B cell (primary cell): ENCODE measurements around the gene DDA1. TPM values are rescaled to one million over a fixed set of nuclear protein-coding genes. Genes with fewer than 3 reads are reported as not detected.
A peak's percentile ranks its signal among the peaks of the same experiment; 100 is the strongest.

Source experiments
- ATAC-seq: fragments of 200-7000 bp; cut with Tn5 transposase; one replicate; pipeline ENCODE4 v1.10.0; 2021; ENCODE audit warnings: low read depth, mild to moderate bottlenecking, moderate number of reproducible peaks, moderate library complexity
- CTCF ChIA-PET: fragments of 350-600 bp; sonication (Branson Sonifier 250); formaldehyde crosslinking; loops from one replicate; lab custom pipeline; 2021; ENCODE audit warnings: antibody characterized with exemption, inconsistent platforms; lab: Charles Lee
- POLR2A ChIA-PET: fragments of 350-600 bp; sonication (Branson Sonifier 250); formaldehyde crosslinking; loops from one replicate; lab custom pipeline; 2021; ENCODE audit warnings: antibody characterized with exemption; lab: Charles Lee
- DNase-seq: peaks from one replicate; pipeline ENCODE4 v3.0.0; 2013
- H2AFZ ChIP-seq: 2 replicates; pipeline ENCODE4 v1.6.1; 2012; ENCODE audit warnings: mild to moderate bottlenecking, low read depth, low read length; ENCODE audit not compliant: insufficient read depth, poor library complexity, severe bottlenecking
- H3K27ac ChIP-seq, 2 donors: 1 replicate in 1 of 2; 2 replicates in 1 of 2; pipeline ENCODE4 v1.5.1; 2012 to 2013; ENCODE audit warnings: low read length in 2 of 2, mild to moderate bottlenecking in 2 of 2, moderate library complexity in 1 of 2
- H3K27me3 ChIP-seq, 4 experiments: fragments of 200-600 bp in 1 of 4; sonication (generic) in 1 of 4; replicated peaks in 1 of 4; 1 replicate in 2 of 4; 2 replicates in 2 of 4; pipeline versions ENCODE4 v1.6.1 to v1.7.0; 2013 to 2016; ENCODE audit warnings: low read length in 3 of 4, mild to moderate bottlenecking in 2 of 4, mixed read lengths in 1 of 4, moderate library complexity in 1 of 4; ENCODE audit not compliant: insufficient read depth in 4 of 4, control insufficient read depth in 3 of 4; ENCODE audit errors: control extremely low read depth in 1 of 4
- H3K36me3 ChIP-seq, 2 experiments: replicated peaks in 1 of 2; 1 replicate in 1 of 2; 2 replicates in 1 of 2; pipeline versions ENCODE4 v1.6.1 to v1.7.1; 2013; ENCODE audit warnings: low read length in 1 of 2; ENCODE audit not compliant: insufficient read depth in 2 of 2, control insufficient read depth in 1 of 2; ENCODE audit errors: control extremely low read depth in 1 of 2, extremely low read depth in 1 of 2
- H3K4me1 ChIP-seq, 2 donors: fragments of 200-600 bp in 1 of 2; sonication (generic) in 1 of 2; 1 replicate in 1 of 2; 2 replicates in 1 of 2; pipeline versions ENCODE4 v1.5.1 to v1.6.1; 2013 to 2017; ENCODE audit warnings: low read length in 2 of 2; ENCODE audit not compliant: control insufficient read depth in 2 of 2, insufficient read depth in 2 of 2
- H3K4me2 ChIP-seq: replicated peaks from 2 replicates; pipeline ENCODE3; 2012; ENCODE audit warnings: mild to moderate bottlenecking, low read depth, low read length; ENCODE audit not compliant: poor library complexity, severe bottlenecking
- H3K4me3 ChIP-seq, 5 experiments: fragments of 200-600 bp in 1 of 5; sonication (generic) in 1 of 5; 1 replicate in 3 of 5; 2 replicates in 2 of 5; pipeline versions ENCODE4 v1.5.1 to v1.7.0; 2011 to 2016; ENCODE audit warnings: low read length in 4 of 5, mild to moderate bottlenecking in 4 of 5, low read depth in 2 of 5, control low read depth in 1 of 5, moderate library complexity in 1 of 5; ENCODE audit not compliant: insufficient read depth in 1 of 5; ENCODE audit errors: control extremely low read depth in 1 of 5, extremely low read depth in 1 of 5
- H3K79me2 ChIP-seq: fragments of 200-600 bp; sonication (generic); one replicate; pipeline ENCODE4 v1.6.0; 2016; ENCODE audit warnings: low read length; ENCODE audit not compliant: control insufficient read depth, insufficient read depth
- H3K9ac ChIP-seq: fragments of 200-600 bp; sonication (generic); 2 replicates; pipeline ENCODE4 v1.6.1; 2017; ENCODE audit warnings: mild to moderate bottlenecking, low read length, moderate library complexity
- H3K9me3 ChIP-seq, 3 donors: one replicate each; pipeline versions ENCODE4 v1.6.1 to v1.7.1; 2013; ENCODE audit warnings: low read length in 2 of 3; ENCODE audit not compliant: control insufficient read depth in 2 of 3, insufficient read depth in 1 of 3; ENCODE audit errors: control extremely low read depth in 1 of 3
- H4K20me1 ChIP-seq: 2 replicates; pipeline ENCODE4 v1.6.0; 2012; ENCODE audit warnings: mild to moderate bottlenecking, low read length; ENCODE audit not compliant: insufficient read depth, control insufficient read depth, poor library complexity, severe bottlenecking
- H3K27ac Mint-ChIP-seq: one replicate; pipeline ENCODE4 v1.8.0; 2021; ENCODE audit warnings: mixed read lengths
- H3K27me3 Mint-ChIP-seq: one replicate; pipeline ENCODE4 v1.8.0; 2021; ENCODE audit warnings: mixed read lengths
- H3K4me1 Mint-ChIP-seq: one replicate; pipeline ENCODE4 v1.8.0; 2021; ENCODE audit warnings: mixed read lengths
- H3K4me3 Mint-ChIP-seq: one replicate; pipeline ENCODE4 v1.8.0; 2021; ENCODE audit warnings: mixed read lengths
- H3K9me3 Mint-ChIP-seq: one replicate; pipeline ENCODE4 v1.8.0; 2022; ENCODE audit warnings: mixed read lengths; ENCODE audit not compliant: insufficient read depth
- EZH2 ChIP-seq: IDR thresholded peaks from 2 replicates; pipeline ENCODE4 v1.6.1; 2012; ENCODE audit warnings: borderline replicate concordance, low read depth, mild to moderate bottlenecking, moderate library complexity, low read length; ENCODE audit not compliant: insufficient read depth, poor library complexity, severe bottlenecking
- WGBS: methylation state at CpG from one replicate; pipeline ENCODE4 v1.1.5; 2013; ENCODE audit warnings: missing lambda C conversion rate; ENCODE audit not compliant: insufficient coverage; 5-methylcytosine and 5-hydroxymethylcytosine counted together
- intact Hi-C: fragments of 100-400 bp; cut with micrococcal nuclease; formaldehyde crosslinking; loops from one replicate; pipeline ENCODE4 v1.10.0; 2022
- polyA plus RNA-seq: library from polyadenylated mRNA; depleted of rRNA; stranded (reverse); fragments of >200 nt; gene quantifications from 2 replicates; pipeline ENCODE4 v1.2.3, GENCODE V29; 2012
- total RNA-seq, 2 donors: library from RNA; stranded (reverse); fragments of 120-200 nt in 1 of 2; gene quantifications; 1 replicate in 1 of 2; 2 replicates in 1 of 2; pipeline versions ENCODE4 v1.2.3 to v1.2.4, GENCODE V29; 2013 to 2022
- TF ChIP-seq, protein P1 (sequence below): fragments of 200-600 bp; IDR thresholded peaks from one replicate; pipeline ENCODE4 v1.8.0; 2022; ENCODE audit warnings: antibody characterized with exemption, mild to moderate bottlenecking

DDA1 gene
- total and polyA plus RNA-seq, 2 donors (not counting 1 experiment from before 2014, with no cell fraction given) = 38.4 TPM

DNA sequence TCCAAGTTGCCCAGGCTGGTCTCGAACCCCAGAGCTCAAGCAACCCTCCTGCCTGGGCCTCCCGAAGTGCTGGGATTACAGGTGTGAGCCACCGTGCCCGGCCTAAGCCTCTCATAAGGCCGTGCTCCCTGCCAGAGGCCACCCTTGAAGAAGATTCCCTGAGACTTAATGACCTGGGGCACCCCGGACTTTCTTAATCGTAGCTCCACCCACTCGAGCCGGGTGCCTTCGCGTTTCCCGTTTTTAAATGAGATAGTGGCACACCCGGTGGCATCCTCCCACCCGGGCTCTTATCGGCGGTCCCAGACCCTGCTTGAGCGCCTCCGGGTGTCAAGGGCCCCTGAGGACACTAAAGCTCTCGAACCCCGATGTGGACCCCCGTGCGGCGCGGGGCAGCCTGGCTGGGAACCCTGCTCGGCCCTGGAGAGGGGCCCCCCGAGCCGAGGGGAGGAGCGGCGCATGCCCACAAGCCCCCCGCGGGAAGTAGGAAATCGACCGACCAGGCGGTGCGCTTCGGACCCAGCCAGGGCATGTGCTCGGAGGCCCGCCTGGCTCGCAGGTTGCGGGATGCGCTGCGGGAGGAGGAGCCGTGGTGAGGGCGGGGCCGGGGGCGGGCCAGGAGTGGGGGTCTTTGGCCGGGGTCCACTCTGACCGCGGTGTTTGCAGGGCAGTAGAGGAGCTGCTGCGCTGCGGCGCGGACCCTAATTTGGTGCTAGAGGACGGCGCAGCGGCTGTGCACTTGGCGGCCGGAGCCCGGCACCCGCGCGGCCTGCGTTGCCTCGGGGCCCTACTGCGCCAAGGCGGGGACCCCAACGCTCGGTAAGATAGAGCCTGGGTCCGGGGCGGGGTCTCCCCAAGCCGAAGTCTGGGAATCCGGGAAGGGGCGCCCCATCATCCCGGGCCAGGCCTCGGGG, 27.7 kb upstream of the DDA1 start, which contains the start of gene ANKLE1:
TSS of gene ANKLE1 (plus strand) at position 511 of the 914 bp plus-strand sequence. CDS start at position 531, 20 bp downstream.
- intact Hi-C loops = loop anchor here (1.0 to 10.0 kb wide), 5 partner anchors 20 to 567 kb away; no protein-coding TSS in a partner anchor
- H3K4me1 Mint-ChIP-seq = peaks cover 8% of the 10 kb centered on the region
- DNase-seq (peak; percentile 75), ATAC-seq (peak; percentile 65)
- H3K79me2 ChIP-seq = no peaks in the 10 kb centered on the region
- H3K9me3 ChIP-seq = no peaks in the 10 kb centered on the region
- 3% methylated on average over 75 of the region's 75 CpGs for WGBS
- peaks cover 0 to 20% of the 10 kb centered on the region in 2 experiments for H3K36me3 ChIP-seq
- no peaks in the 10 kb centered on the region for H4K20me1 ChIP-seq
- H3K4me3 Mint-ChIP-seq = peak within 1 kb of the TSS; percentile 93
- H3K9me3 Mint-ChIP-seq = no peaks in the 10 kb centered on the region
- H3K27me3 ChIP-seq = no peaks in the 10 kb centered on the region
- peak within 1 kb of the TSS; percentile 48 to 92 (median 66) for H3K4me3 ChIP-seq
- peaks cover 5 to 21% of the 10 kb centered on the region in 2 donors for H3K4me1 ChIP-seq
- H3K27me3 Mint-ChIP-seq = no peaks in the 10 kb centered on the region
- POLR2A ChIA-PET = interaction anchor here (0.6 to 1.5 kb wide), 11 partner anchors 8 to 567 kb away, joined by 3 to 12 read pairs (median 5); partner anchors contain the start of genes BABAM1, MYO9B, OCEL1 and USE1
- peak within 1 kb of the TSS; percentile 78 for H3K9ac ChIP-seq
- peak within 1 kb of the TSS; percentile 92 for H3K4me2 ChIP-seq
- CTCF ChIA-PET = interaction anchor here (0.6 to 5.9 kb wide), 22 partner anchors 10 to 569 kb away, joined by 3 to 52 read pairs (median 4); partner anchors contain the start of genes BABAM1, DDA1, MRPL34 and USE1
- peak within 1 kb of the TSS; percentile 63 for H3K27ac Mint-ChIP-seq
- peak within 1 kb of the TSS; percentile 16 to 33 for H3K27ac ChIP-seq
- TF ChIP-seq, protein P1, sequence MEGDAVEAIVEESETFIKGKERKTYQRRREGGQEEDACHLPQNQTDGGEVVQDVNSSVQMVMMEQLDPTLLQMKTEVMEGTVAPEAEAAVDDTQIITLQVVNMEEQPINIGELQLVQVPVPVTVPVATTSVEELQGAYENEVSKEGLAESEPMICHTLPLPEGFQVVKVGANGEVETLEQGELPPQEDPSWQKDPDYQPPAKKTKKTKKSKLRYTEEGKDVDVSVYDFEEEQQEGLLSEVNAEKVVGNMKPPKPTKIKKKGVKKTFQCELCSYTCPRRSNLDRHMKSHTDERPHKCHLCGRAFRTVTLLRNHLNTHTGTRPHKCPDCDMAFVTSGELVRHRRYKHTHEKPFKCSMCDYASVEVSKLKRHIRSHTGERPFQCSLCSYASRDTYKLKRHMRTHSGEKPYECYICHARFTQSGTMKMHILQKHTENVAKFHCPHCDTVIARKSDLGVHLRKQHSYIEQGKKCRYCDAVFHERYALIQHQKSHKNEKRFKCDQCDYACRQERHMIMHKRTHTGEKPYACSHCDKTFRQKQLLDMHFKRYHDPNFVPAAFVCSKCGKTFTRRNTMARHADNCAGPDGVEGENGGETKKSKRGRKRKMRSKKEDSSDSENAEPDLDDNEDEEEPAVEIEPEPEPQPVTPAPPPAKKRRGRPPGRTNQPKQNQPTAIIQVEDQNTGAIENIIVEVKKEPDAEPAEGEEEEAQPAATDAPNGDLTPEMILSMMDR = no peak
- TF ChIP-seq EZH2 = no peak
- H2AFZ ChIP-seq = peak within 1 kb of the TSS; percentile 85
